Common myeloid progenitor, CD34-positive (primary cell): ENCODE data around the gene KCNH2.

Experiments used
- CTCF ChIA-PET: fragments of 350-600 bp; sonication (Branson Sonifier 250); formaldehyde crosslinking; loops from one replicate; lab custom pipeline; 2021; ENCODE audit warnings: antibody characterized with exemption; lab: Charles Lee
- POLR2A ChIA-PET: fragments of 350-600 bp; sonication (Branson Sonifier 250); formaldehyde crosslinking; loops from one replicate; lab custom pipeline; 2021; ENCODE audit warnings: antibody characterized with exemption; lab: Charles Lee
- DNase-seq, 3 donors: peaks; one replicate each; pipeline versions ENCODE4 v3.0.0 to v3.0.0-alpha.2; 2013
- H3K27ac ChIP-seq, 2 experiments: 1 replicate in 1 of 2; 2 replicates in 1 of 2; pipeline ENCODE4 v1.7.0; 2013; ENCODE audit warnings: inconsistent platforms in 2 of 2, low read length in 2 of 2, mild to moderate bottlenecking in 2 of 2, low read depth in 1 of 2, moderate library complexity in 1 of 2; ENCODE audit not compliant: severe bottlenecking in 2 of 2, insufficient read depth in 1 of 2, poor library complexity in 1 of 2
- H3K27me3 ChIP-seq, 5 experiments: replicated peaks in 2 of 5; 1 replicate in 3 of 5; 2 replicates in 2 of 5; pipeline versions ENCODE4 v1.6.1 to v1.7.0; 2013; ENCODE audit warnings: low read length in 4 of 5, mild to moderate bottlenecking in 2 of 5, moderate library complexity in 2 of 5, inconsistent platforms in 1 of 5; ENCODE audit not compliant: insufficient read depth in 5 of 5, control insufficient read depth in 4 of 5
- H3K36me3 ChIP-seq, 4 experiments: 1 replicate in 2 of 4; 2 replicates in 2 of 4; pipeline versions ENCODE4 v1.6.1 to v1.7.0; 2013; ENCODE audit warnings: low read length in 3 of 4, control low read depth in 1 of 4, mild to moderate bottlenecking in 1 of 4; ENCODE audit not compliant: control insufficient read depth in 4 of 4, insufficient read depth in 4 of 4
- H3K4me1 ChIP-seq, 4 experiments: 1 replicate in 3 of 4; 2 replicates in 1 of 4; pipeline versions ENCODE4 v1.6.1 to v1.7.1; 2013; ENCODE audit warnings: low read length in 3 of 4, mild to moderate bottlenecking in 3 of 4, control low read depth in 1 of 4, inconsistent platforms in 1 of 4, moderate library complexity in 1 of 4; ENCODE audit not compliant: control insufficient read depth in 4 of 4, insufficient read depth in 4 of 4; ENCODE audit errors: control extremely low read depth in 1 of 4
- H3K4me3 ChIP-seq, 7 experiments: 1 replicate in 4 of 7; 2 replicates in 3 of 7; pipeline versions ENCODE4 v1.5.1 to v1.7.0; 2013; ENCODE audit warnings: mild to moderate bottlenecking in 7 of 7, low read length in 6 of 7, moderate library complexity in 6 of 7, inconsistent platforms in 2 of 7, low read depth in 2 of 7, control low read depth in 1 of 7; ENCODE audit not compliant: insufficient read depth in 4 of 7, control insufficient read depth in 1 of 7; ENCODE audit errors: extremely low read depth in 1 of 7
- H3K9me3 ChIP-seq, 5 experiments: 1 replicate in 4 of 5; 2 replicates in 1 of 5; pipeline versions ENCODE4 v1.6.1 to v1.7.1; 2013; ENCODE audit warnings: low read length in 4 of 5, mild to moderate bottlenecking in 2 of 5, inconsistent platforms in 1 of 5, low read depth in 1 of 5, moderate library complexity in 1 of 5; ENCODE audit not compliant: control insufficient read depth in 4 of 5, insufficient read depth in 2 of 5; ENCODE audit errors: control extremely low read depth in 1 of 5
- WGBS: methylation state at CpG from one replicate; pipeline ENCODE4 v1.1.5; 2013; ENCODE audit not compliant: insufficient coverage; 5-methylcytosine and 5-hydroxymethylcytosine counted together

Gene KCNH2

DNA sequence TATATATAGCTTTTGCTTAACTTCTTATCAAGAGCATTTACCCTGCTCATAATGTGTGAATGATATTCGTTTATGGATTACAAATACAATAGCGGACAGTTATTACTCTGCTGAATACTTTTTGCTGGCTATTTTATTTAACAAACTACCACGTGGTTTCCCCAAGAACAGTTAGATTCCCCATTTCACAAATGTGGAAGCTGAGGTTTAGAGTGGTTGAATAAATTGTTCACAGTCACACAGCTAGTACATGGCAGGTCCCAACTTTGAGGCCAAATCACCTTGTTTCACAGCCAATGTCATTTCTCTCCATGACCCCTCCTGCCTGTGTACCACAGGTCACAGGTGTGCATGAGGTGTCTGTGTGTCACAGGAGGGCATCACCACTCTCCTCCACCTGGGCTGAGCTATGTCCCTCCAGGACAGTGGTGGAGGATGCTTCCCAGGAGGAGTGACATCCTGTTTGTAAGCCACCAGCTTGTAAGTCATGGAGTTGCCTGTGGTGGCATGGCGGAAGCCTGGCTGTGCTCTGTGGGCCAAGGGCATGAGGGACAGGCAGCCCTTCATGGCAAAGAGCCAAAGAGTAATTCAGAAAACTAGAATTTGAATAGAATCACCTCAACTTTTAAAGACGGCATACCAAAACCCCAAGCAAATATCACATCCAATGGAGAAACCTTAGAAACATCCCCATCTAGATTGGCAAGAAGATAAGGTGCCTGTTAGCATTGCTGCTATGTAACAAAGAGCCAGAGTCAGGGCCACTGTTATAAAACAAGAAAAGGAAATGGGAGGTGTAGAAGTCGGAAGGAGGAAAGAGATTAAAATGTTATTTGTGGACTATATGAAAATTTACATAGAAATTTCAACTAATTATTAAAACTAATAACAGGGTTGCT lies 73.9 kb downstream of the KCNH2 start:
- ChIA-PET CTCF (interaction anchor here (0.8 to 3.7 kb wide), 6 partner anchors 11 to 61 kb away, joined by 3 to 20 read pairs (median 4); no protein-coding TSS in a partner anchor), POLR2A (interaction anchor here (0.8 kb wide), 1 partner anchor 27 kb away, joined by 3 read pairs; no protein-coding TSS in a partner anchor)
- WGBS = 11% methylated on average over 1 of the region's 6 CpGs
- Histone ChIP-seq H3K27ac (no peak overlapping the region), H3K4me3 (peak overlapping the region in 3 of 7 experiments; percentile 13 to 31 (median 28)), H3K27me3 (peaks cover 0 to 7% (median 2%) of the 10 kb centered on the region in 5 experiments), H3K4me1 (peaks cover 0 to 39% (median 24%) of the 10 kb centered on the region in 4 experiments), H3K9me3 (no peaks in the 10 kb centered on the region), H3K36me3 (no peaks in the 10 kb centered on the region)
- peak in 2 of 3 donors; percentile 79 to 82 for DNase-seq

DNA sequence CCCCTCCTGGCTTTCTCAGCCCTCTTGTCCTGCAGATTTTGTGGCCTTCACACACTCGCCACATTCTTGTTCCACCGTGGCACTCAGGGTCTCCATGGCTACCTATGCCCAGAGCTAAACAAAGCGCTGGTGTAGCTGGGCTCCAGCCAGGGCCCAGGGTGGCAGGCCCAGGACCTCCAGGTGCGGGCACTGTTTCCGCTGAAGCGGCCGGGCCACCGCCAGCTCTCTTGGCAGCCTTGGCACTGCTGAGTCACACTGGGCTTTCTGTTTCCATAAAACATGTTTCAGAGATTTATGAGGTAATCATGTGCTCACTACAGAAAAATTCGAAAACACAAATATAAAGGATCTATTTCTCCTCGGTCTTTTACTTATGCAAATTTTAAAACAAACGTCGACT lies 74.5 kb downstream of the KCNH2 start:
- CTCF ChIA-PET = interaction anchor here (0.8 to 3.7 kb wide), 6 partner anchors 12 to 61 kb away, joined by 3 to 20 read pairs (median 4); no protein-coding TSS in a partner anchor
- H3K4me1 ChIP-seq = peaks cover 0 to 37% (median 20%) of the 10 kb centered on the region in 4 experiments
- H3K27ac ChIP-seq = peak overlapping the region in 1 of 2 experiments; percentile 63
- 2% methylated on average over 9 of the region's 12 CpGs for WGBS
- DNase-seq = peak; percentile 89 to 98 (median 97)
- POLR2A ChIA-PET = interaction anchor here (0.8 kb wide), 1 partner anchor 27 kb away, joined by 3 read pairs; no protein-coding TSS in a partner anchor
- H3K9me3 ChIP-seq = no peaks in the 10 kb centered on the region
- H3K4me3 ChIP-seq = peak overlapping the region in 3 of 7 experiments; percentile 13 to 31 (median 19)
- H3K36me3 ChIP-seq = no peaks in the 10 kb centered on the region
- H3K27me3 ChIP-seq = peaks cover 0 to 7% (median 6%) of the 10 kb centered on the region in 5 experiments

DNA sequence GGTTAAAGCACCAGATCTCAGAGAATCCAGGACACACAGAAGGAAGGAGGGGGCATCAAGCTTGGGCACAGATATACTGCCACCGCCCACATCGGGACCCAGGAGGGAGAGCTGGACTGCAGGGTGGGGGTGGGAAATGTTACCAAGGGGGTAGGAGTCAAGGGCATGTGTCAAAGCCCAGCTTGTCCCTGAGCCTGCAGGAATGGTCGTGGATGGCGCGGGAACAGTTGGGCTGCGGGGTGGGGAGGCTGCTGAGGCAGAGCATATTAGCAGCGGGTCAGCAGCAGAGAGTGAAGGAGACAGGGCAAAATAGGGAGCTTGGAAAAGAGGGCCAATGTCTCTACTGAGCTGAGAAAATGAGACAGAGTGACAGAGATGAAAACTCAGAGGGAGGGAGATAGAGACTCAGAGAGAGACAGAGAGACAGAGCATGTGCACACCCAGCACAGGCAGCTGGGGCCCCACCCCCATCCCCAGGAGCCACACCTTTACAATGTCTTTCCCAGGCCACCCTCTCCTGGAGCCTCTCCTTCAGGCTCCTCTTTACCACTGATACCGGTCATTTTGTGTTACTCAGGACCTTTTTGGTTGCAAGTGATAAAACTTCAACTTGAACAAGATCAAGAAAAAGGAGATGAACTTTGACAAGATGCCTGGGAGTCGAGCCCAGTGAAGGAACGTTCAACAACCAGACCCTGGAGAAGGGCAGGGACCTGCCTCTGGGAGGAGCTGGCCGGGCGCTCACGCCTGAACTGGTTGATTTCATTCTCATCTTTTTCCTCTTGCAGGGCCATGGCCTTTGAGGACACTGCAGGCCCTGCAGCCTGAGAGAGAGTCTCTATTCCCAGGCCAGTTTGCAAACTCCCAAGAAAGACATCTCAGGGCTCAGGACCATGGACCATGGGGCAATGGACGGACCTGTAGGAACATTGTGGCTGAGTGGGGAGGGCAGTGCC lies 75.8 kb downstream of the KCNH2 start:
- H3K27ac ChIP-seq = no peak overlapping the region
- peaks cover 0 to 42% (median 23%) of the 10 kb centered on the region in 4 experiments for H3K4me1 ChIP-seq
- CTCF ChIA-PET = interaction anchor here (0.9 to 3.7 kb wide), 10 partner anchors 9 to 106 kb away, joined by 3 to 20 read pairs (median 4); no protein-coding TSS in a partner anchor
- no peaks in the 10 kb centered on the region for H3K36me3 ChIP-seq
- 96% methylated on average over 13 of the region's 14 CpGs for WGBS
- H3K4me3 ChIP-seq = no peak overlapping the region
- POLR2A ChIA-PET = interaction anchor here (0.6 kb wide), 1 partner anchor 33 kb away, joined by 3 read pairs; no protein-coding TSS in a partner anchor
- no peak for DNase-seq
- no peaks in the 10 kb centered on the region for H3K9me3 ChIP-seq
- H3K27me3 ChIP-seq = peaks cover 0 to 17% (median 16%) of the 10 kb centered on the region in 5 experiments

DNA sequence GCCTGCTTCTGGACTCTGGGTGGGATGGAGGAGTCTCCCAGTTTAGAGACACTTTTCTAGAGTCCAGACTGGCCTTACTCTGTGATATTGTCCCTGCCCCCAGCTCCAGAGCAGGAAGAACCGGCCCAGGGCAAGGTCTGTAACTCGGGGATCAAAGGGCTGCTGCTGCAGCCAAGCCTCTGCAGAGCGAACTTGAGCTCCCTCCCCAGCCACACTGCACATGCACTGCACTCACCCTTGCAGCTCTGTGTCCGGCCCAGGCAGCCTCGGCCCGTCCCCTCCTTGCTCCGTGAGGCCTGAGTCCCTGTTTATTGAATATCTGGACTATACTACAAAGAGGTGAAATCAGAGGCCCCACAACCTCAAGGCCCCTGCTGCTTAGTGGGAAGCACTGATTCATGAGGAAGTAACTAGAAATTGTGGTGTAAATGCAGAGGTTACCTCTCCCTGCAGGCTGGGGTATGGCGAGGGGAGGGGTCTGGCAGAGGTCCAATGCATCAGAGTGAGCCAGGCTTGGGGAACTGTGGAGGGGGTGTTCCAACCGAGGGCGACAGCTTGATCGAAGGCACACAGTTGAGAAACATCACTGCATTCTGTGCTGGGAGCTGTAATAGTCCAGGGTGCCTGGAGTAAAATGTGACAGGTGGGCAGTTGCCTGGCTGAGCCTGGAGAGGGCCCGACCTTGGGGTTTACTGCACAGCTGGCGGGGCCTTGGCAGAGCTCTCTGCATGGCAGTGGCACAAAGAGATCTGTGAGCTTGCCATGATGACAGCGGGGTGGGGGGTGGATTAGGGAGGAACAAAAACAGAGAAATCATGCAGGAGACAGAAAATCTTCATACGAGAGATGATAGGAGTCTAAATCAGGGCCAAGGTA lies 76.7 kb downstream of the KCNH2 start:
- peak in 2 of 3 donors; percentile 74 for DNase-seq
- Histone ChIP-seq H3K27ac (no peak overlapping the region), H3K4me3 (no peak overlapping the region), H3K9me3 (no peaks in the 10 kb centered on the region), H3K36me3 (no peaks in the 10 kb centered on the region), H3K4me1 (peaks cover 0 to 42% (median 23%) of the 10 kb centered on the region in 4 experiments), H3K27me3 (peaks cover 0 to 27% (median 19%) of the 10 kb centered on the region in 5 experiments)
- ChIA-PET POLR2A (no interaction called here), CTCF (interaction anchor here (0.6 to 3.7 kb wide), 14 partner anchors 8 to 261 kb away, joined by 3 to 20 read pairs (median 4); no protein-coding TSS in a partner anchor)
- 59% methylated on average over 11 of the region's 15 CpGs for WGBS

DNA sequence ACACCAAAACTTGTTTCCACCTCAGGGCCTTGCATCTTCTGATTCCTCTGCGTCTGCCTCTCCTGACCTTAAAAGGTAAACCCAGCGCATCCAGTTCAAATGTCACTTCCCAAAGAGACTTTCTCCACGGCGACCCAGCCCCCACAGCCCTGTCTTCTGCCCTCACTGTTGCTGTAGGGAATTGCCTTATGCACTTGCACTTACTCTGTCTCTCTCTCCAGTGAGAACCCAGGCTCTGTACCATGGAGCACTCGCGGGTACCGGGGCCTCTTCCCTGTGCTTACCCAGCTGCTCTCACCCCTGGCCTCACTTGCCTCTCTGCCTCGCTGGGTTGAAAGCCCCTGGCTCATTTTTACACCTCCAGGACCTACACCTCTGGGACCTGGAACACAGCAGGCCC lies 77.4 kb downstream of the KCNH2 start:
- ChIA-PET CTCF (interaction anchor here (0.6 to 3.7 kb wide), 11 partner anchors 8 to 260 kb away, joined by 3 to 20 read pairs (median 3); no protein-coding TSS in a partner anchor), POLR2A (no interaction called here)
- Histone ChIP-seq H3K9me3 (no peaks in the 10 kb centered on the region), H3K27me3 (peaks cover 0 to 32% (median 19%) of the 10 kb centered on the region in 5 experiments), H3K4me1 (peaks cover 0 to 41% (median 23%) of the 10 kb centered on the region in 4 experiments), H3K4me3 (no peak overlapping the region), H3K36me3 (no peaks in the 10 kb centered on the region), H3K27ac (no peak overlapping the region)
- no peak for DNase-seq
- 81% methylated on average over 8 of the region's 8 CpGs for WGBS
